H9 (cell line): ENCODE measurements around the gene GPALPP1. TPM values are rescaled to one million over a fixed set of nuclear protein-coding genes. Genes with fewer than 3 reads are reported as not detected.

Experiments used
- DNase-seq: peaks from one replicate; pipeline ENCODE4 v3.0.0-alpha.2; 2017
- H2AFZ ChIP-seq: one replicate; pipeline ENCODE4 v1.6.1; 2013; ENCODE audit warnings: mild to moderate bottlenecking, low read length, control low read depth, moderate library complexity
- H2AK5ac ChIP-seq: 2 replicates; pipeline ENCODE4 v1.6.1; 2013; ENCODE audit warnings: low read length, control low read depth, mixed read lengths; ENCODE audit not compliant: insufficient read length
- H2BK120ac ChIP-seq: one replicate; pipeline ENCODE4 v1.6.1; 2013; ENCODE audit warnings: low read depth, mild to moderate bottlenecking, low read length, control low read depth, inconsistent platforms; ENCODE audit not compliant: poor library complexity, severe bottlenecking
- H2BK12ac ChIP-seq: 2 replicates; pipeline ENCODE4 v1.6.1; 2013; ENCODE audit warnings: low read length, control low read depth, mixed read lengths, low read depth; ENCODE audit not compliant: insufficient read length
- H2BK15ac ChIP-seq: 2 replicates; pipeline ENCODE4 v1.6.1; 2013; ENCODE audit warnings: low read depth, low read length, control low read depth
- H2BK20ac ChIP-seq: one replicate; pipeline ENCODE4 v1.6.1; 2013; ENCODE audit warnings: low read depth, mild to moderate bottlenecking, low read length, control low read depth, inconsistent platforms; ENCODE audit not compliant: poor library complexity, severe bottlenecking
- H2BK5ac ChIP-seq: 2 replicates; pipeline ENCODE4 v1.6.1; 2013; ENCODE audit warnings: low read length, control low read depth, mixed read lengths; ENCODE audit not compliant: insufficient read length
- H3K14ac ChIP-seq: 2 replicates; pipeline ENCODE4 v1.6.1; 2013; ENCODE audit warnings: low read length, control low read depth; ENCODE audit not compliant: insufficient read depth
- H3K18ac ChIP-seq: 2 replicates; pipeline ENCODE4 v1.6.1; 2013; ENCODE audit warnings: low read depth, mild to moderate bottlenecking, mixed read lengths, low read length, control low read depth; ENCODE audit not compliant: insufficient read length
- H3K23ac ChIP-seq: 2 replicates; pipeline ENCODE4 v1.6.1; 2013; ENCODE audit warnings: low read length, control low read depth, mixed read lengths, low read depth; ENCODE audit not compliant: insufficient read length
- H3K23me2 ChIP-seq: 2 replicates; pipeline ENCODE4 v1.6.1; 2013; ENCODE audit warnings: low read depth, mild to moderate bottlenecking, mixed read lengths, low read length, control low read depth; ENCODE audit not compliant: insufficient read length, poor library complexity, severe bottlenecking
- H3K27ac ChIP-seq: 2 replicates; pipeline ENCODE4 v1.5.1; 2013; ENCODE audit warnings: low read length, control low read depth, mixed read lengths, low read depth; ENCODE audit not compliant: insufficient read length
- H3K27me3 ChIP-seq: 2 replicates; pipeline ENCODE4 v1.6.1; 2013; ENCODE audit warnings: low read length, control low read depth, inconsistent platforms; ENCODE audit not compliant: insufficient read depth
- H3K4ac ChIP-seq: 2 replicates; pipeline ENCODE4 v1.6.1; 2013; ENCODE audit warnings: low read depth, mild to moderate bottlenecking, control low read depth, inconsistent platforms, low read length, moderate library complexity
- H3K4me1 ChIP-seq: 2 replicates; pipeline ENCODE4 v1.6.1; 2013; ENCODE audit warnings: low read length, control low read depth, inconsistent platforms; ENCODE audit not compliant: insufficient read depth
- H3K4me2 ChIP-seq: 2 replicates; pipeline ENCODE4 v1.6.1; 2013; ENCODE audit warnings: low read length, control low read depth, mixed read lengths; ENCODE audit not compliant: insufficient read length, insufficient read depth
- H3K56ac ChIP-seq: 2 replicates; pipeline ENCODE4 v1.6.1; 2013; ENCODE audit warnings: low read depth, mild to moderate bottlenecking, mixed read lengths, low read length, control low read depth; ENCODE audit not compliant: insufficient read length
- H3K79me1 ChIP-seq: 2 replicates; pipeline ENCODE4 v1.6.1; 2013; ENCODE audit warnings: low read depth, mild to moderate bottlenecking, moderate library complexity, low read length, control low read depth, inconsistent platforms; ENCODE audit not compliant: insufficient read depth, poor library complexity, severe bottlenecking
- H3K79me2 ChIP-seq: 2 replicates; pipeline ENCODE4 v1.6.1; 2013; ENCODE audit warnings: low read length, control low read depth, inconsistent platforms; ENCODE audit not compliant: insufficient read depth
- H3K9ac ChIP-seq: 2 replicates; pipeline ENCODE4 v1.6.1; 2013; ENCODE audit warnings: low read length, control low read depth, mixed read lengths; ENCODE audit not compliant: insufficient read length; ENCODE audit errors: extremely low read depth
- H3K9me3 ChIP-seq: one replicate; pipeline ENCODE4 v1.6.1; 2013; ENCODE audit warnings: low read depth, low read length, inconsistent platforms; ENCODE audit not compliant: control insufficient read depth
- H3T11ph ChIP-seq: one replicate; pipeline ENCODE4 v1.6.1; 2013; ENCODE audit warnings: mild to moderate bottlenecking, low read length, control low read depth, inconsistent platforms
- H4K20me1 ChIP-seq: one replicate; pipeline ENCODE4 v1.6.1; 2013; ENCODE audit not compliant: control insufficient read depth, insufficient read length, insufficient read depth
- H4K5ac ChIP-seq: 2 replicates; pipeline ENCODE4 v1.6.1; 2013; ENCODE audit warnings: low read depth, mild to moderate bottlenecking, mixed read lengths, low read length, control low read depth; ENCODE audit not compliant: insufficient read length
- H4K8ac ChIP-seq: replicated peaks from 2 replicates; pipeline ENCODE4 v1.6.1; 2013; ENCODE audit warnings: low read length, control low read depth, mixed read lengths, low read depth; ENCODE audit not compliant: insufficient read length
- H4K91ac ChIP-seq: 2 replicates; pipeline ENCODE4 v1.6.1; 2013; ENCODE audit warnings: low read depth, mild to moderate bottlenecking, moderate library complexity, mixed read lengths, low read length, control low read depth; ENCODE audit not compliant: insufficient read length
- H3K27ac Mint-ChIP-seq, 3 experiments: 2 replicates in 2 of 3; 3 replicates in 1 of 3; pipeline ENCODE4 v1.8.0; 2020 to 2021; ENCODE audit warnings: mixed read lengths in 3 of 3, mild to moderate bottlenecking in 1 of 3, moderate library complexity in 1 of 3
- H3K27me3 Mint-ChIP-seq: 2 replicates; pipeline ENCODE4 v1.8.0; 2021; ENCODE audit warnings: low read depth, mild to moderate bottlenecking, moderate library complexity, mixed read lengths
- H3K36me3 Mint-ChIP-seq, 3 experiments: 2 replicates in 2 of 3; 3 replicates in 1 of 3; pipeline ENCODE4 v1.8.0; 2020 to 2021; ENCODE audit warnings: low read depth in 3 of 3, mixed read lengths in 3 of 3; ENCODE audit not compliant: insufficient read depth in 1 of 3
- H3K4me1 Mint-ChIP-seq, 2 experiments: 2 replicates each; pipeline ENCODE4 v1.8.0; 2020; ENCODE audit warnings: mixed read lengths in 2 of 2
- H3K4me3 Mint-ChIP-seq, 2 experiments: 2 replicates in 1 of 2; 3 replicates in 1 of 2; pipeline ENCODE4 v1.8.0; 2020 to 2021; ENCODE audit warnings: mild to moderate bottlenecking in 2 of 2, mixed read lengths in 2 of 2, moderate library complexity in 1 of 2
- H3K9me3 Mint-ChIP-seq, 2 experiments: 2 replicates in 1 of 2; 3 replicates in 1 of 2; pipeline ENCODE4 v1.8.0; 2020; ENCODE audit warnings: mild to moderate bottlenecking in 2 of 2, mixed read lengths in 2 of 2, moderate library complexity in 1 of 2
- CTCF ChIP-seq: fragments of 200-600 bp; sonication (generic); conservative IDR thresholded peaks from 3 replicates; pipeline ENCODE4 v1.8.0; 2021; ENCODE audit warnings: antibody characterized with exemption, mild to moderate bottlenecking
- WGBS: extraction: QIAGEN DNeasy Blood & Tissue Kit; methylation state at CpG from one replicate; pipeline ENCODE4 v1.1.7; 2013; ENCODE audit warnings: missing lambda C conversion rate, low lambda C conversion rate, mixed read lengths; ENCODE audit not compliant: insufficient read length; ENCODE audit errors: extremely low coverage; 5-methylcytosine and 5-hydroxymethylcytosine counted together
- total RNA-seq: library from RNA; stranded (reverse); gene quantifications from 2 replicates; pipeline ENCODE4 v1.2.1, GENCODE V29; 2021

GPALPP1 gene
- total RNA-seq, 1 experiment from 2014 or later = 21.9 TPM

GRCh38 chr13:45034342-45034741 lies 45.0 kb downstream of the GPALPP1 start:
- Histone ChIP-seq H3K23me2 (no peaks in the 10 kb centered on the region), H4K8ac (no peak overlapping the region), H3K9me3 (no peaks in the 10 kb centered on the region), H4K20me1 (no peaks in the 10 kb centered on the region), H3K79me1 (no peaks in the 10 kb centered on the region), H2BK20ac (no peak overlapping the region), H3K27me3 (peaks cover 1% of the 10 kb centered on the region; the same call in 1 of the 2 replicates), H4K91ac (no peak overlapping the region), H2BK12ac (no peak overlapping the region), H3K27ac (no peak overlapping the region), H3K9ac (no peak overlapping the region), H2BK5ac (no peak overlapping the region), H2AK5ac (no peak overlapping the region), H3K4ac (no peak overlapping the region), H3K18ac (no peak overlapping the region), H3K4me1 (no peaks in the 10 kb centered on the region), H2BK120ac (no peak overlapping the region), H2AFZ (no peak overlapping the region), H2BK15ac (no peak overlapping the region), H3K56ac (no peak overlapping the region), H3K14ac (no peak overlapping the region), H3T11ph (no peak overlapping the region), H3K79me2 (no peaks in the 10 kb centered on the region), H4K5ac (no peak overlapping the region), H3K4me2 (no peak overlapping the region), H3K23ac (no peak overlapping the region)
- Mint-ChIP-seq H3K4me1 (peaks cover 2 to 9% of the 10 kb centered on the region in 2 experiments; a peak in 1 of 4 replicates), H3K27me3 (no peaks in the 10 kb centered on the region), H3K4me3 (no peak overlapping the region), H3K9me3 (no peaks in the 10 kb centered on the region), H3K27ac (no peak overlapping the region), H3K36me3 (peaks cover 0 to 10% (median 4%) of the 10 kb centered on the region in 3 experiments; a peak in 4 of 7 replicates)
- DNase-seq = no peak
- no CpG with 5 or more reads among the region's 2 CpGs for WGBS
- TF ChIP-seq CTCF = no peak
